ENCODE data around the gene UQCRC2.
"Not testable (repeated sequence)": the region's sequence is repeated elsewhere in the genome, so short reads cannot be mapped to it uniquely, and the experiment has no call there.

DNA sequence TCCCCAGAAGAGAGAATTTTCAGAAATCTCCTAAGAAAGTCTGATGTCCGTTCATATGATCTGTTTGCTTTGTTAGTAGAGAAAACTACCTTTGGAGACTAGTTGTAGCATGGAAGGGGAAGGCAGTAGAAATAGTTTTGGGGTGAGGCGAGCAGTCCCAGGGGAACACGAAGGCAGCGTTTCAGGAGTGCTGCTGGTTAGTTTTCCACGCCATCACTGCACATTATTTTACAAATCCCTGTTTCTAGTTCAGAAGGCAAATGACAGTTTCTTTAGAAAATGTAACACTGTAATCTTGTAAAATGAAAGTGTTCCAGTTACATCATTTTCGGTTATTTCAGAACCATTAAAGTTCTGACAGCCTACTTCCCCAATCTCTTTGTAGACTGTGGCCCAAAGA, 16.9 kb upstream of the UQCRC2 start:
- TF ChIP-seq CTCF (IDR thresholded peaks at IDR 0.05); EZH2 (IDR thresholded peaks at IDR 0.05; ENCODE audit: borderline replicate concordance, insufficient read depth, low read depth, low read length, poor library complexity, severe bottlenecking): not testable (repeated sequence)
